K562 (cell line): Measurements from ENCODE around the gene ZGLP1. TPM values are rescaled to one million over a fixed set of nuclear protein-coding genes. Genes with fewer than 3 reads are reported as not detected.

Experiments
- ARID4B ChIP-seq: sonication (generic); formaldehyde crosslinking; IDR thresholded peaks from 2 replicates; pipeline ENCODE4 v1.8.0; 2022; ENCODE audit warnings: mild to moderate bottlenecking, missing genetic modification reagents
- ARNT ChIP-seq, 2 experiments: fragments of 450-650 bp; IDR thresholded peaks; 2 replicates each; pipeline ENCODE4 v1.6.1; 2016; ENCODE audit warnings: mild to moderate bottlenecking in 1 of 2
- CSDE1 ChIP-seq, 2 experiments: fragments of 450-650 bp; IDR thresholded peaks; 2 replicates each; pipeline ENCODE4 v1.6.1; 2016; ENCODE audit warnings: mild to moderate bottlenecking in 1 of 2
- FOXA1 ChIP-seq: fragments of 450-650 bp; IDR thresholded peaks from 2 replicates; pipeline ENCODE4 v1.6.1; 2016; ENCODE audit warnings: mild to moderate bottlenecking, borderline replicate concordance
- MEF2D ChIP-seq: conservative IDR thresholded peaks from 2 replicates; pipeline ENCODE4 v1.6.1; 2016; ENCODE audit warnings: low read depth, missing genetic modification characterization, missing compliant biosample characterization
- NFXL1 ChIP-seq: fragments of 450-650 bp; formaldehyde crosslinking; IDR thresholded peaks from 2 replicates; pipeline ENCODE4 v1.4.0; 2021; ENCODE audit warnings: mild to moderate bottlenecking
- NR2F6 ChIP-seq: fragments of 450-650 bp; formaldehyde crosslinking; IDR thresholded peaks from 2 replicates; pipeline ENCODE4 v1.4.0; 2020; ENCODE audit warnings: mild to moderate bottlenecking
- PHF8 ChIP-seq: fragments of 200-600 bp; sonication (generic); IDR thresholded peaks from 2 replicates; pipeline ENCODE4 v1.6.1; 2012; ENCODE audit warnings: mixed run types, mild to moderate bottlenecking, inconsistent platforms, low read length, moderate library complexity, borderline replicate concordance
- PML ChIP-seq: IDR thresholded peaks from 2 replicates; pipeline ENCODE4 v1.6.1; 2012; ENCODE audit warnings: low read length, inconsistent platforms
- POLR2A ChIP-seq: fragments of 450-650 bp; conservative IDR thresholded peaks from 2 replicates; pipeline ENCODE4 v1.6.1; 2016
- REST ChIP-seq, 2 experiments: fragments of 450-650 bp; formaldehyde crosslinking in 1 of 2; IDR thresholded peaks; 2 replicates each; pipeline versions ENCODE4 v1.4.0 to v1.6.1; 2014 to 2020; ENCODE audit warnings: mild to moderate bottlenecking in 2 of 2, borderline replicate concordance in 1 of 2, low read depth in 1 of 2
- SETDB1 ChIP-seq: IDR thresholded peaks from one replicate; pipeline ENCODE4 v1.6.1; 2012; ENCODE audit warnings: low read length, control low read depth, inconsistent platforms
- SRSF1 ChIP-seq: fragments of 200-400 bp; formaldehyde crosslinking; IDR thresholded peaks from 2 replicates; pipeline ENCODE4 v1.6.1; 2017; ENCODE audit warnings: mild to moderate bottlenecking, low read depth, low read length, moderate library complexity
- USF2 ChIP-seq: sonication (generic); formaldehyde crosslinking; IDR thresholded peaks from 2 replicates; pipeline ENCODE4 v1.5.0; 2020; ENCODE audit warnings: missing genetic modification reagents
- ZNF444 ChIP-seq: fragments of 250-450 bp; sonication (Bioruptor Pico); IDR thresholded peaks from 2 replicates; pipeline ENCODE4 v1.4.0; 2020; ENCODE audit warnings: mild to moderate bottlenecking, moderate library complexity
- polyA plus RNA-seq, 8 experiments: library from polyadenylated mRNA; depleted of rRNA in 4 of 8; stranded (reverse) in 5 of 8; unstranded in 3 of 8; fragments of >200 nt; fragmentation: Nextera tagmentation in 2 of 8; fragmentation: Illumina TruSeq in 1 of 8; extraction: Ambion mirVana in 2 of 8; extraction: Trizol in 1 of 8; gene quantifications; 2 replicates each; pipeline versions ENCODE4 v1.2.1 to v1.2.3, GENCODE V29; 2011 to 2014; ENCODE audit warnings: inconsistent platforms in 1 of 8, missing spikeins in 1 of 8
- total RNA-seq, 7 experiments: library from RNA; depleted of rRNA in 6 of 7; stranded (reverse); fragments of >200 nt in 6 of 7; fragmentation: Illumina TruSeq in 2 of 7; extraction: Trizol in 2 of 7; gene quantifications; 2 replicates each; pipeline versions ENCODE4 v1.2.1 to v1.2.3, GENCODE V29; 2011 to 2021; ENCODE audit warnings: low replicate concordance in 1 of 7

Gene ZGLP1
- total and polyA plus RNA-seq, 9 of the 15 experiments (the other 6 are each of a cell fraction or from before 2014, with no cell fraction given): 0.24 to 4.5 (median 2.2) TPM

GRCh38 chr19:10305139-10305806, 4.3 kb downstream of the ZGLP1 start (continued):
- TF ChIP-seq SRSF1: no peak
- no peak for TF ChIP-seq PML
- TF ChIP-seq ZNF444: no peak
- no peak for TF ChIP-seq FOXA1
- no peak for TF ChIP-seq SETDB1
- TF ChIP-seq USF2 (CRISPR knock-in tag): no peak
- TF ChIP-seq PHF8: no peak
- peak; percentile 63; the same call in 1 of the 2 replicates for TF ChIP-seq MEF2D (tag)
- TF ChIP-seq ARID4B (CRISPR knock-in tag): 0 out of 2 replicates have a peak, but pooled peaks have one; percentile 22
- no peak for TF ChIP-seq CSDE1 (IDR thresholded peaks at IDR 0.05)
- TF ChIP-seq REST (IDR thresholded peaks at IDR 0.05; ENCODE audit: borderline replicate concordance): no peak
- no peak for TF ChIP-seq REST (CRISPR knock-in tag; IDR thresholded peaks at IDR 0.05; ENCODE audit: low read depth)
- no peak for TF ChIP-seq NFXL1 (CRISPR knock-in tag)
- TF ChIP-seq NR2F6 (CRISPR knock-in tag): 0 out of 2 replicates have a peak, but pooled peaks have one; percentile 49
- TF ChIP-seq ARNT (IDR thresholded peaks at IDR 0.05): peak in 1 of 2 experiments; percentile 76; a peak in 1 of 4 replicates
- no peak for TF ChIP-seq POLR2A
